HEK293 (cell line): ENCODE results near the gene CNP.

Source experiments
- SALL2 ChIP-seq: fragments of 450-650 bp; formaldehyde crosslinking; IDR thresholded peaks from 2 replicates; pipeline ENCODE4 v1.5.0; 2017; ENCODE audit warnings: missing biosample characterization, mild to moderate bottlenecking, missing genetic modification characterization, borderline replicate concordance
- TCF7L2 ChIP-seq: IDR thresholded peaks from 2 replicates; pipeline ENCODE4 v1.6.1; 2011; ENCODE audit warnings: low read depth, mild to moderate bottlenecking, inconsistent platforms, low read length, moderate library complexity, borderline replicate concordance
- ZSCAN18 ChIP-seq: fragments of 450-650 bp; formaldehyde crosslinking; IDR thresholded peaks from 2 replicates; pipeline ENCODE4 v1.5.1; 2016; ENCODE audit warnings: missing biosample characterization, missing genetic modification characterization
- TF ChIP-seq, protein P1 (sequence below): fragments of 450-650 bp; formaldehyde crosslinking; IDR thresholded peaks from 2 replicates; pipeline ENCODE4 v1.5.1; 2016; ENCODE audit warnings: missing biosample characterization, missing genetic modification characterization

- TF ChIP-seq ZSCAN18 (tag by site-specific recombination): no peak
- TF ChIP-seq, protein P1, sequence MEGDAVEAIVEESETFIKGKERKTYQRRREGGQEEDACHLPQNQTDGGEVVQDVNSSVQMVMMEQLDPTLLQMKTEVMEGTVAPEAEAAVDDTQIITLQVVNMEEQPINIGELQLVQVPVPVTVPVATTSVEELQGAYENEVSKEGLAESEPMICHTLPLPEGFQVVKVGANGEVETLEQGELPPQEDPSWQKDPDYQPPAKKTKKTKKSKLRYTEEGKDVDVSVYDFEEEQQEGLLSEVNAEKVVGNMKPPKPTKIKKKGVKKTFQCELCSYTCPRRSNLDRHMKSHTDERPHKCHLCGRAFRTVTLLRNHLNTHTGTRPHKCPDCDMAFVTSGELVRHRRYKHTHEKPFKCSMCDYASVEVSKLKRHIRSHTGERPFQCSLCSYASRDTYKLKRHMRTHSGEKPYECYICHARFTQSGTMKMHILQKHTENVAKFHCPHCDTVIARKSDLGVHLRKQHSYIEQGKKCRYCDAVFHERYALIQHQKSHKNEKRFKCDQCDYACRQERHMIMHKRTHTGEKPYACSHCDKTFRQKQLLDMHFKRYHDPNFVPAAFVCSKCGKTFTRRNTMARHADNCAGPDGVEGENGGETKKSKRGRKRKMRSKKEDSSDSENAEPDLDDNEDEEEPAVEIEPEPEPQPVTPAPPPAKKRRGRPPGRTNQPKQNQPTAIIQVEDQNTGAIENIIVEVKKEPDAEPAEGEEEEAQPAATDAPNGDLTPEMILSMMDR (tag by site-specific recombination): no peak
- TF ChIP-seq TCF7L2: no peak
- no peak for TF ChIP-seq SALL2 (tag by site-specific recombination)
These were observed 51.7 kb downstream of the CNP start for GRCh38 chr17:42018339-42018738.
